SK-N-SH (cell line): ENCODE results near the gene SMIM13. TPM values are rescaled to one million over a fixed set of nuclear protein-coding genes. Genes with fewer than 3 reads are reported as not detected.

Experiments
- CTCF ChIA-PET: fragments of 300-600, 350-600 bp; formaldehyde crosslinking; extraction: SDS; loops from one replicate; lab custom pipeline; 2021; lab: Yijun Ruan, JAX
- POLR2A ChIA-PET: fragments of 350-600 bp; sonication (Branson Sonifier 250); formaldehyde crosslinking; extraction: SDS; loops from one replicate; lab custom pipeline; 2020; ENCODE audit warnings: antibody characterized with exemption, inconsistent platforms; lab: Yijun Ruan, JAX
- DNase-seq: peaks from one replicate; pipeline ENCODE4 v3.0.0; 2012
- H2AFZ ChIP-seq: fragments of 200-600 bp; sonication (generic); 2 replicates; pipeline ENCODE4 v1.8.1; 2016; ENCODE audit warnings: antibody characterized with exemption, mild to moderate bottlenecking, low read depth
- H3F3A ChIP-seq: fragments of 200-600 bp; sonication (generic); replicated peaks from 2 replicates; pipeline ENCODE3; 2016; ENCODE audit warnings: antibody characterized with exemption, mild to moderate bottlenecking; ENCODE audit not compliant: insufficient read depth
- H3K27ac ChIP-seq, 2 experiments: fragments of 200-500 bp in 1 of 2; fragments of 200-600 bp in 1 of 2; sonication (Bioruptor generic) in 1 of 2; sonication (generic), shearing (Covaris generic) in 1 of 2; 2 replicates each; pipeline versions ENCODE4 v1.5.1 to v1.6.1; 2014 to 2016; ENCODE audit warnings: low read depth in 2 of 2, inconsistent platforms in 1 of 2, low read length in 1 of 2, mild to moderate bottlenecking in 1 of 2, mixed read lengths in 1 of 2
- H3K27me3 ChIP-seq: fragments of 200-600 bp; sonication (generic), shearing (Covaris generic); 2 replicates; pipeline ENCODE4 v1.6.1; 2016; ENCODE audit warnings: mixed run types; ENCODE audit not compliant: insufficient read depth
- H3K36me3 ChIP-seq, 2 experiments: fragments of 200-500 bp in 1 of 2; fragments of 200-600 bp in 1 of 2; sonication (Bioruptor generic) in 1 of 2; sonication (generic) in 1 of 2; replicated peaks in 1 of 2; 2 replicates each; pipeline versions ENCODE3 to v1.5.1; 2014 to 2016; ENCODE audit warnings: low read length in 1 of 2, mild to moderate bottlenecking in 1 of 2; ENCODE audit not compliant: insufficient read depth in 2 of 2, control insufficient read depth in 1 of 2
- H3K4me1 ChIP-seq, 2 experiments: fragments of 200-500 bp in 1 of 2; fragments of 200-600 bp in 1 of 2; sonication (Bioruptor generic) in 1 of 2; sonication (generic), shearing (Covaris generic) in 1 of 2; 2 replicates each; pipeline versions ENCODE4 v1.5.1 to v1.6.1; 2014 to 2016; ENCODE audit warnings: low read depth in 1 of 2, low read length in 1 of 2, mixed run types in 1 of 2; ENCODE audit not compliant: insufficient read depth in 2 of 2, control insufficient read depth in 1 of 2
- H3K4me2 ChIP-seq: fragments of 200-600 bp; sonication (generic), shearing (Covaris generic); 2 replicates; pipeline ENCODE4 v1.6.1; 2017; ENCODE audit warnings: mixed run types
- H3K4me3 ChIP-seq, 2 experiments: fragments of 200-500 bp in 1 of 2; fragments of 200-600 bp in 1 of 2; sonication (Bioruptor generic) in 1 of 2; sonication (generic), shearing (Covaris generic) in 1 of 2; 2 replicates each; pipeline versions ENCODE4 v1.5.1 to v1.8.1; 2014 to 2016; ENCODE audit warnings: low read depth in 2 of 2, inconsistent platforms in 1 of 2, low read length in 1 of 2, mild to moderate bottlenecking in 1 of 2, mixed read lengths in 1 of 2, moderate library complexity in 1 of 2
- H3K79me2 ChIP-seq: fragments of 200-600 bp; sonication (generic); 2 replicates; pipeline ENCODE4 v1.8.1; 2017; ENCODE audit warnings: mild to moderate bottlenecking; ENCODE audit not compliant: insufficient read depth
- H3K9ac ChIP-seq: fragments of 200-600 bp; sonication (generic); 2 replicates; pipeline ENCODE4 v1.6.1; 2017; ENCODE audit warnings: mixed run types
- H3K9me2 ChIP-seq: fragments of 200-600 bp; sonication (generic); 2 replicates; pipeline ENCODE4 v1.6.1; 2017; ENCODE audit warnings: mixed run types
- H3K9me3 ChIP-seq: fragments of 200-600 bp; sonication (generic); 2 replicates; pipeline ENCODE4 v1.6.1; 2017; ENCODE audit warnings: mixed run types, mild to moderate bottlenecking, moderate library complexity
- H4K20me1 ChIP-seq: fragments of 200-600 bp; sonication (generic); 2 replicates; pipeline ENCODE4 v1.6.1; 2017; ENCODE audit warnings: mild to moderate bottlenecking, mixed run types; ENCODE audit not compliant: insufficient read depth
- EP300 ChIP-seq, 2 experiments: IDR thresholded peaks; 2 replicates each; pipeline versions ENCODE4 v1.4.0 to v1.6.1; 2012; ENCODE audit warnings: borderline replicate concordance in 1 of 2, low read depth in 1 of 2, low read length in 1 of 2
- FOSL2 ChIP-seq: IDR thresholded peaks from 2 replicates; pipeline ENCODE4 v1.4.0; 2012; ENCODE audit warnings: low read depth, mild to moderate bottlenecking, moderate library complexity, borderline replicate concordance
- GABPA ChIP-seq: IDR thresholded peaks from 2 replicates; pipeline ENCODE4 v1.4.0; 2012; ENCODE audit warnings: low read depth, mild to moderate bottlenecking
- GATA2 ChIP-seq: sonication (generic); formaldehyde crosslinking; IDR thresholded peaks from 2 replicates; pipeline ENCODE4 v1.5.0; 2020; ENCODE audit warnings: mild to moderate bottlenecking, missing genetic modification reagents
- MAX ChIP-seq: IDR thresholded peaks from 2 replicates; pipeline ENCODE4 v1.4.0; 2012; ENCODE audit warnings: low read depth
- MXI1 ChIP-seq: IDR thresholded peaks from 2 replicates; pipeline ENCODE4 v1.6.1; 2012; ENCODE audit warnings: mild to moderate bottlenecking, low read depth, low read length, improper control_type of control experiment
- NFIC ChIP-seq: IDR thresholded peaks from 2 replicates; pipeline ENCODE4 v1.4.0; 2012; ENCODE audit warnings: borderline replicate concordance
- NRF1 ChIP-seq: IDR thresholded peaks from 2 replicates; pipeline ENCODE4 v1.6.1; 2012; ENCODE audit warnings: low read depth, mild to moderate bottlenecking, low read length
- PBX3 ChIP-seq: IDR thresholded peaks from 2 replicates; pipeline ENCODE4; 2012
- POLR2AphosphoS5 ChIP-seq: IDR thresholded peaks from 2 replicates; pipeline ENCODE4 v1.6.1; 2012; ENCODE audit warnings: low read depth, low read length
- RFX5 ChIP-seq: IDR thresholded peaks from 2 replicates; pipeline ENCODE4 v1.6.1; 2012; ENCODE audit warnings: mild to moderate bottlenecking, improper control_type of control experiment, low read length
- TAF1 ChIP-seq: IDR thresholded peaks from 2 replicates; pipeline ENCODE4 v1.6.1; 2012; ENCODE audit warnings: low read depth, mild to moderate bottlenecking, low read length, moderate library complexity, borderline replicate concordance
- USF2 ChIP-seq: fragments of 150-350 bp; IDR thresholded peaks from 2 replicates; pipeline ENCODE4 v1.6.1; 2017; ENCODE audit warnings: antibody characterized with exemption, low read length, low read depth, borderline replicate concordance
- WGBS: methylation state at CpG from one replicate; pipeline ENCODE4 v1.1.6; 2017; ENCODE audit warnings: low lambda C conversion rate; 5-methylcytosine and 5-hydroxymethylcytosine counted together
- polyA plus RNA-seq, 3 experiments: library from polyadenylated mRNA; depleted of rRNA; stranded (reverse); fragments of >200 nt; gene quantifications; 2 replicates each; pipeline ENCODE4 v1.2.3, GENCODE V29; 2012

The SMIM13 gene
- polyA plus RNA-seq, 1 of the 3 experiments (the other 2 are of a cell fraction) = 2.1 TPM

- Histone ChIP-seq H4K20me1 (no peaks in the 10 kb centered on the region), H3K9ac (no peak overlapping the region), H3K9me2 (no peaks in the 10 kb centered on the region), H3K27me3 (no peaks in the 10 kb centered on the region), H3K4me3 (no peak overlapping the region), H3K4me2 (no peak overlapping the region), H3K27ac (no peak overlapping the region), H3K4me1 (no peaks in the 10 kb centered on the region), H2AFZ (no peak overlapping the region), H3K36me3 (no peaks in the 10 kb centered on the region), H3F3A (no peaks in the 10 kb centered on the region), H3K9me3 (no peaks in the 10 kb centered on the region), H3K79me2 (no peaks in the 10 kb centered on the region)
- POLR2A ChIA-PET = interaction anchor here (0.6 kb wide), 1 partner anchor 156 kb away, joined by 4 read pairs; no protein-coding TSS in a partner anchor
- CTCF ChIA-PET = no interaction called here
- TF ChIP-seq USF2 (no peak), MXI1 (no peak), RFX5 (no peak), GABPA (no peak), MAX (no peak), FOSL2 (no peak), EP300 (IDR thresholded peaks at IDR 0.05; ENCODE audit: borderline replicate concordance in 1 of 2, low read depth in 1 of 2, low read length in 1 of 2) (no peak), TAF1 (no peak), NRF1 (no peak), POLR2AphosphoS5 (no peak), PBX3 (no peak), NFIC (no peak)
- no peak for DNase-seq
- 33% methylated on average over 2 of the region's 2 CpGs for WGBS
Measured at GRCh38 chr6:11050731-11051130, 42.9 kb upstream of the SMIM13 start.

- ChIA-PET CTCF (interaction anchor here (1.1 to 2.0 kb wide), 4 partner anchors 9 to 15 kb away, joined by 3 to 9 read pairs (median 6); partner anchors contain the start of gene ELOVL2), POLR2A (no interaction called here)
- WGBS = 64% methylated on average over 5 of the region's 5 CpGs
- Histone ChIP-seq H3K9me2 (no peaks in the 10 kb centered on the region), H3K79me2 (no peaks in the 10 kb centered on the region), H3K4me2 (no peak overlapping the region), H3F3A (no peaks in the 10 kb centered on the region), H3K9ac (no peak overlapping the region), H4K20me1 (no peaks in the 10 kb centered on the region), H3K9me3 (no peaks in the 10 kb centered on the region), H3K4me1 (no peaks in the 10 kb centered on the region), H3K27me3 (no peaks in the 10 kb centered on the region), H3K36me3 (no peaks in the 10 kb centered on the region), H2AFZ (no peak overlapping the region), H3K27ac (no peak overlapping the region), H3K4me3 (no peak overlapping the region)
- DNase-seq = no peak
- TF ChIP-seq USF2 (no peak), PBX3 (no peak), GATA2 (CRISPR knock-in tag) (no peak)
Measured at GRCh38 chr6:11053307-11053706, 40.3 kb upstream of the SMIM13 start.
